Measurements from ENCODE around the gene SIRT3. TPM values are rescaled to one million over a fixed set of nuclear protein-coding genes. Genes with fewer than 3 reads are reported as not detected.

SIRT3 gene
- total and polyA plus RNA-seq, 7 experiments from 2014 or later = 9.9 to 34.8 (median 23.8) TPM

DNA sequence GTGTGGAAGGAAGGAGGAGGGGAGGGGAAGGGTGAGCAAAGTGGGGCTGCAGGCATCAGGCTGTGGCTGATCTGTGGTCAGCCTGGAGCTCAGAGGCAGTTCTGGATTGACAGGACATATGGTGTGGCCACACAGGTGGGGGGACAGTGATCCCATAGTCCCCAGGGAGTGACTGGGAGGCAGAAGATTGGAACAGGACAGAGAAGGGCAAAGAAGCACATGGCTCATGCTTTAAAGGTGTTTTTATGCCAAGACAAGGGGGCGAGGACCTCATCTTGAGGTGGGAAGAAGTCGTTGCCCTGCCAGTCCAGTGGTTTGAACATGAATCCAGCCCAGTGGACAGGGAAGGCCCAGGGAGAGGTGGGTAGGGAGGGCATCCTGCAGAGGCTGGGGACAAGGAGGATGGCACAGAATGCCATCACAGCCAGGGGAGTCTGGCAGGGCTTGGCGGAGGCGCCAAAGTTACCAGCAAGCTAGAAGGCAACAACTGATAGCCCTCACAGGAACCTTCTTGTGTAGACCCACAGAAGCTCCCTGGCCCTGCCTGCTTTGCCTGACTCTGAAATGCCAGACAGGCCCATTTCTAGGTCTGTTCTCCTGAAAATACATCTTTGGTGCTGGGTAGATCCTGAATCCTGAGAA is 32.1 kb downstream of the SIRT3 start:
- Histone ChIP-seq H3K4me3 (ENCODE audit: low read length) (no peak overlapping the region), H3K9me3 (ENCODE audit: control insufficient read depth in 2 of 3, low read length in 3 of 3) (no peaks in the 10 kb centered on the region), H3K36me3 (ENCODE audit: control insufficient read depth in 2 of 3, insufficient read depth in 3 of 3, low read length in 3 of 3) (peaks cover 8 to 36% (median 10%) of the 10 kb centered on the region in 3 experiments), H3K27me3 (ENCODE audit: control insufficient read depth in 2 of 2, insufficient read depth in 2 of 2, low read length in 2 of 2) (no peaks in the 10 kb centered on the region), H3K4me1 (ENCODE audit: control insufficient read depth in 2 of 2, insufficient read depth in 2 of 2, low read length in 2 of 2) (peaks cover 23 to 50% of the 10 kb centered on the region in 2 donors), H3K27ac (ENCODE audit: low read depth, low read length) (peak overlapping the region; percentile 51)
- no peaks in the 10 kb centered on the region for H3K27me3 Mint-ChIP-seq
- peak overlapping the region in 8 of 10 donors; percentile 27 to 96 (median 42) for H3K4me3 Mint-ChIP-seq
- ChIA-PET POLR2A (interaction anchor here (0.9 to 1.4 kb wide), 3 partner anchors 8 to 203 kb away, joined by 3 to 4 read pairs (median 3); no protein-coding TSS in a partner anchor), CTCF (no interaction called here)
- H3K27ac Mint-ChIP-seq = peak overlapping the region in 8 of 9 donors; percentile 22 to 88 (median 76)
- H3K4me1 Mint-ChIP-seq = peaks cover 26 to 65% (median 51%) of the 10 kb centered on the region in 7 donors
- H3K36me3 Mint-ChIP-seq = peaks cover 0 to 20% (median 8%) of the 10 kb centered on the region in 5 donors
- intact Hi-C loops (cut with micrococcal nuclease) = no loop called here
- H3K9me3 Mint-ChIP-seq = peaks cover 0 to 4% (median 0%) of the 10 kb centered on the region in 11 donors
- DNase-seq (peak in 1 of 9 donors; percentile 13), ATAC-seq (no peak)

GRCh38 chr11:203056-203944 is 32.8 kb downstream of the SIRT3 start:
- no peaks in the 10 kb centered on the region for H3K9me3 ChIP-seq (ENCODE audit: control insufficient read depth in 2 of 3, low read length in 3 of 3)
- H3K27me3 ChIP-seq (ENCODE audit: control insufficient read depth in 2 of 2, insufficient read depth in 2 of 2, low read length in 2 of 2) = no peaks in the 10 kb centered on the region
- no peak for ATAC-seq
- H3K27me3 Mint-ChIP-seq = no peaks in the 10 kb centered on the region
- H3K4me3 ChIP-seq (ENCODE audit: low read length) = no peak overlapping the region
- H3K4me3 Mint-ChIP-seq = peak overlapping the region in 5 of 10 donors; percentile 27 to 47 (median 36)
- H3K36me3 Mint-ChIP-seq = peaks cover 0 to 18% (median 8%) of the 10 kb centered on the region in 5 donors
- H3K27ac ChIP-seq (ENCODE audit: low read depth, low read length) = peak overlapping the region; percentile 51
- peaks cover 22 to 50% of the 10 kb centered on the region in 2 donors for H3K4me1 ChIP-seq (ENCODE audit: control insufficient read depth in 2 of 2, insufficient read depth in 2 of 2, low read length in 2 of 2)
- peak in 1 of 9 donors; percentile 20 for DNase-seq
- H3K4me1 Mint-ChIP-seq = peaks cover 26 to 62% (median 51%) of the 10 kb centered on the region in 7 donors
- H3K36me3 ChIP-seq (ENCODE audit: control insufficient read depth in 2 of 3, insufficient read depth in 3 of 3, low read length in 3 of 3) = peaks cover 8 to 36% (median 10%) of the 10 kb centered on the region in 3 experiments
- intact Hi-C loops (cut with micrococcal nuclease) = no loop called here
- ChIA-PET POLR2A (interaction anchor here (0.6 to 1.4 kb wide), 4 partner anchors 9 to 209 kb away, joined by 3 to 4 read pairs (median 3); no protein-coding TSS in a partner anchor), CTCF (no interaction called here)
- H3K27ac Mint-ChIP-seq = peak overlapping the region; percentile 42 to 94 (median 87)
- peaks cover 0 to 2% (median 0%) of the 10 kb centered on the region in 11 donors for H3K9me3 Mint-ChIP-seq

DNA sequence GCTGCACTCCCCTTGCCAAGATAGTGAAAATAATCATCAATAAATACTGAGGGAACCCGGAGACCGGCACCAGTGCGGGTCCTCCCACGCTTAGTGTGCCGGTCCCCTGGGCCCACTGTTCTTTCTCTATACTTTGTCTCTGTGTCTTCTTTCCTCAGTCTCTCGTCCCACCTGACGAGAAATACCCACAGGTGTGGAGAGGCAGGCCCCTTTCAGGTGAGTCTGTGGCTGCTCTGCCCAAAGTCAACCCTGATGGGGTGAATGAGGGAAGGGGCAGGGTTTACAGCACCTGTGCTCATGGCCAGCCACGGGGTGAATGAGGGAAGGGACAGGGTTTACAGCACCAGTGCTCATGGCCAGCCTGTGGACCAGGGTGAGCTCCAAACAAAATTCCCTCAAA is 33.7 kb downstream of the SIRT3 start:
- H3K36me3 ChIP-seq (ENCODE audit: control insufficient read depth in 2 of 3, insufficient read depth in 3 of 3, low read length in 3 of 3) = peaks cover 8 to 36% (median 10%) of the 10 kb centered on the region in 3 experiments
- intact Hi-C loops (cut with micrococcal nuclease) = no loop called here
- no peak overlapping the region for H3K4me3 ChIP-seq (ENCODE audit: low read length)
- H3K4me1 Mint-ChIP-seq = peaks cover 26 to 59% (median 51%) of the 10 kb centered on the region in 7 donors
- no peaks in the 10 kb centered on the region for H3K9me3 ChIP-seq (ENCODE audit: control insufficient read depth in 2 of 3, low read length in 3 of 3)
- ChIA-PET CTCF (no interaction called here), POLR2A (interaction anchor here (0.6 to 1.1 kb wide), 2 partner anchors 9 to 209 kb away, joined by 3 to 4 read pairs; no protein-coding TSS in a partner anchor)
- H3K27me3 Mint-ChIP-seq = no peaks in the 10 kb centered on the region
- peak overlapping the region; percentile 51 for H3K27ac ChIP-seq (ENCODE audit: low read depth, low read length)
- peaks cover 22 to 50% of the 10 kb centered on the region in 2 donors for H3K4me1 ChIP-seq (ENCODE audit: control insufficient read depth in 2 of 2, insufficient read depth in 2 of 2, low read length in 2 of 2)
- H3K9me3 Mint-ChIP-seq = no peaks in the 10 kb centered on the region
- H3K27ac Mint-ChIP-seq = peak overlapping the region; percentile 43 to 94 (median 87)
- DNase-seq (peak in 2 of 9 donors; percentile 8 to 20), ATAC-seq (no peak)
- H3K36me3 Mint-ChIP-seq = peaks cover 0 to 18% (median 8%) of the 10 kb centered on the region in 5 donors
- H3K27me3 ChIP-seq (ENCODE audit: control insufficient read depth in 2 of 2, insufficient read depth in 2 of 2, low read length in 2 of 2) = no peaks in the 10 kb centered on the region
- H3K4me3 Mint-ChIP-seq = peak overlapping the region; percentile 15 to 72 (median 58)

GRCh38 chr11:201966-202365 is 34.2 kb downstream of the SIRT3 start:
- Histone ChIP-seq H3K4me1 (ENCODE audit: control insufficient read depth in 2 of 2, insufficient read depth in 2 of 2, low read length in 2 of 2) (peaks cover 22 to 50% of the 10 kb centered on the region in 2 donors), H3K9me3 (ENCODE audit: control insufficient read depth in 2 of 3, low read length in 3 of 3) (no peaks in the 10 kb centered on the region), H3K27me3 (ENCODE audit: control insufficient read depth in 2 of 2, insufficient read depth in 2 of 2, low read length in 2 of 2) (no peaks in the 10 kb centered on the region), H3K27ac (ENCODE audit: low read depth, low read length) (peak overlapping the region; percentile 51), H3K36me3 (ENCODE audit: control insufficient read depth in 2 of 3, insufficient read depth in 3 of 3, low read length in 3 of 3) (peaks cover 8 to 33% (median 10%) of the 10 kb centered on the region in 3 experiments), H3K4me3 (ENCODE audit: low read length) (no peak overlapping the region)
- ATAC-seq (no peak), DNase-seq (peak in 3 of 9 donors; percentile 6 to 19 (median 16))
- ChIA-PET POLR2A (no interaction called here), CTCF (no interaction called here)
- peaks cover 0 to 18% (median 8%) of the 10 kb centered on the region in 5 donors for H3K36me3 Mint-ChIP-seq
- no peaks in the 10 kb centered on the region for H3K9me3 Mint-ChIP-seq
- peak overlapping the region; percentile 5 to 94 (median 87) for H3K27ac Mint-ChIP-seq
- H3K27me3 Mint-ChIP-seq = no peaks in the 10 kb centered on the region
- peaks cover 26 to 59% (median 51%) of the 10 kb centered on the region in 7 donors for H3K4me1 Mint-ChIP-seq
- peak overlapping the region; percentile 1 to 72 (median 58) for H3K4me3 Mint-ChIP-seq
- intact Hi-C loops (cut with micrococcal nuclease) = no loop called here

- no peaks in the 10 kb centered on the region for H3K9me3 ChIP-seq (ENCODE audit: control insufficient read depth in 2 of 3, low read length in 3 of 3)
- DNase-seq (peak in 1 of 9 donors; percentile 5), ATAC-seq (no peak)
- H3K4me3 Mint-ChIP-seq = no peak overlapping the region
- H3K27ac ChIP-seq (ENCODE audit: low read depth, low read length) = no peak overlapping the region
- peaks cover 0 to 15% (median 8%) of the 10 kb centered on the region in 5 donors for H3K36me3 Mint-ChIP-seq
- intact Hi-C loops (cut with micrococcal nuclease) = no loop called here
- H3K27ac Mint-ChIP-seq = peak overlapping the region in 5 of 9 donors; percentile 26 to 94 (median 76)
- ChIA-PET CTCF (no interaction called here), POLR2A (interaction anchor here (0.9 kb wide), 1 partner anchor 35 kb away, joined by 3 read pairs; no protein-coding TSS in a partner anchor)
- peaks cover 26 to 49% (median 41%) of the 10 kb centered on the region in 7 donors for H3K4me1 Mint-ChIP-seq
- peaks cover 9 to 40% of the 10 kb centered on the region in 2 donors for H3K4me1 ChIP-seq (ENCODE audit: control insufficient read depth in 2 of 2, insufficient read depth in 2 of 2, low read length in 2 of 2)
- H3K27me3 ChIP-seq (ENCODE audit: control insufficient read depth in 2 of 2, insufficient read depth in 2 of 2, low read length in 2 of 2) = no peaks in the 10 kb centered on the region
- no peaks in the 10 kb centered on the region for H3K9me3 Mint-ChIP-seq
- H3K27me3 Mint-ChIP-seq = no peaks in the 10 kb centered on the region
- no peak overlapping the region for H3K4me3 ChIP-seq (ENCODE audit: low read length)
- peaks cover 8 to 24% (median 8%) of the 10 kb centered on the region in 3 experiments for H3K36me3 ChIP-seq (ENCODE audit: control insufficient read depth in 2 of 3, insufficient read depth in 3 of 3, low read length in 3 of 3)
These were observed 35.7 kb downstream of the SIRT3 start for GRCh38 chr11:200224-201003.
